Glutamatergic neuron (in vitro differentiated cells): ENCODE results near the gene ZBTB7C. TPM values are rescaled to one million over a fixed set of nuclear protein-coding genes. Genes with fewer than 3 reads are reported as not detected.

Experiments used
- DNase-seq: peaks from one replicate; pipeline ENCODE4 v3.0.0; 2022
- H3K27ac Mint-ChIP-seq: one replicate; pipeline ENCODE4 v1.8.0; 2020; ENCODE audit warnings: mild to moderate bottlenecking, mixed read lengths, inconsistent platforms; ENCODE audit not compliant: unreplicated experiment
- H3K27me3 Mint-ChIP-seq: one replicate; pipeline ENCODE4 v1.8.0; 2020; ENCODE audit warnings: mild to moderate bottlenecking, moderate library complexity, mixed read lengths, inconsistent platforms; ENCODE audit not compliant: unreplicated experiment
- H3K36me3 Mint-ChIP-seq: one replicate; pipeline ENCODE4 v1.8.0; 2020; ENCODE audit warnings: mild to moderate bottlenecking, mixed read lengths, inconsistent platforms; ENCODE audit not compliant: unreplicated experiment
- H3K4me1 Mint-ChIP-seq: one replicate; pipeline ENCODE4 v1.8.0; 2020; ENCODE audit warnings: mild to moderate bottlenecking, low read depth, mixed read lengths, inconsistent platforms; ENCODE audit not compliant: unreplicated experiment
- H3K4me3 Mint-ChIP-seq: one replicate; pipeline ENCODE4 v1.8.0; 2020; ENCODE audit warnings: mild to moderate bottlenecking, mixed read lengths, inconsistent platforms; ENCODE audit not compliant: unreplicated experiment
- H3K9me3 Mint-ChIP-seq: one replicate; pipeline ENCODE4 v1.8.0; 2020; ENCODE audit warnings: mild to moderate bottlenecking, moderate library complexity, mixed read lengths, inconsistent platforms; ENCODE audit not compliant: unreplicated experiment
- total RNA-seq: library from RNA; stranded (reverse); fragmentation: NEBNext Ultra II Directional; extraction: Animal tissue kit (Norgen Biotek cat#: 25700); gene quantifications from one replicate; pipeline ENCODE4 v1.2.1, GENCODE V29; 2021; ENCODE audit not compliant: unreplicated experiment
- TF ChIP-seq, protein P1 (sequence below): fragments of 200-600 bp; sonication (generic); IDR thresholded peaks from one replicate; pipeline ENCODE4 v1.5.0; 2021; ENCODE audit not compliant: partially characterized antibody, unreplicated experiment

Gene ZBTB7C
- total RNA-seq, 1 donor from 2014 or later: 10.6 TPM

DNA sequence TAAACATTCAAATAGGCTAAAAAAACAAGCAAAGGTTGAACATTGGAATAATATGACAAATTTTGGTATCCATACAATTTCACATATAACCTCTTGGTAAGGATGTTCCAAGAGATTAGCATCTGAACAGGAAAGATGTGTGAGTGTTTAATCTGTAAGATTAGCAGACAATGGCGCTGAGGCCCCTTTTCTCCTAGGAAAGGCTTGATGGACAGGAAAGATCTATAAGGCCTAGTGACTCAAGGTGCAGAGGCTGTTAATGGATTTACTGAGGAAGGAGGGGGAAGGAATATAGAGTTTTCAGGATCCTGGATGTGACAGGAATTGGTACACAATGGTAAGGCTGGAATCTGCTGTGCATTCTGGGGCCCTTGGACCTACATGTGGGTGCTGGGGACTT lies 430.6 kb downstream of the ZBTB7C start:
- H3K4me1 Mint-ChIP-seq: peaks cover 25% of the 10 kb centered on the region

DNA sequence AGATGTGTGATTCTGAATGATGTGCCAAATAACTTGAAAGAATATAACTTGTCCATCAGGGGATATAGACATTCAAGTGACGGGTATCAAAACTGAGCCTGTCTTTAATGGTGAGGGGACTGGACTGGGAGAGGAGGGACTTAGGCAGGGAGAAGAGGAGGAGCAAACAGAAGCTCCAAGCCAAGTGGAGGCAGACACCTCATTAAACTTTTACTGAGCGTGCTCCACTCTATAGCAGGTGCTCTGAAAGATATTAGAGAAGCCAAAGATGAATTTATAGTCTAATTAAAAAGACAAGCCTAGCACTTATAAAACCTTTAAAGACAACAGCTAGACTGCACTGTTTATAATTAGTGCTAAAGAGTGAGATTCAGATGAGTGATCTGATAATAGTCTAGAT lies 431.0 kb downstream of the ZBTB7C start:
- peaks cover 21% of the 10 kb centered on the region for H3K4me1 Mint-ChIP-seq
- H3K27me3 Mint-ChIP-seq: peaks cover 3% of the 10 kb centered on the region
- TF ChIP-seq, protein P1, sequence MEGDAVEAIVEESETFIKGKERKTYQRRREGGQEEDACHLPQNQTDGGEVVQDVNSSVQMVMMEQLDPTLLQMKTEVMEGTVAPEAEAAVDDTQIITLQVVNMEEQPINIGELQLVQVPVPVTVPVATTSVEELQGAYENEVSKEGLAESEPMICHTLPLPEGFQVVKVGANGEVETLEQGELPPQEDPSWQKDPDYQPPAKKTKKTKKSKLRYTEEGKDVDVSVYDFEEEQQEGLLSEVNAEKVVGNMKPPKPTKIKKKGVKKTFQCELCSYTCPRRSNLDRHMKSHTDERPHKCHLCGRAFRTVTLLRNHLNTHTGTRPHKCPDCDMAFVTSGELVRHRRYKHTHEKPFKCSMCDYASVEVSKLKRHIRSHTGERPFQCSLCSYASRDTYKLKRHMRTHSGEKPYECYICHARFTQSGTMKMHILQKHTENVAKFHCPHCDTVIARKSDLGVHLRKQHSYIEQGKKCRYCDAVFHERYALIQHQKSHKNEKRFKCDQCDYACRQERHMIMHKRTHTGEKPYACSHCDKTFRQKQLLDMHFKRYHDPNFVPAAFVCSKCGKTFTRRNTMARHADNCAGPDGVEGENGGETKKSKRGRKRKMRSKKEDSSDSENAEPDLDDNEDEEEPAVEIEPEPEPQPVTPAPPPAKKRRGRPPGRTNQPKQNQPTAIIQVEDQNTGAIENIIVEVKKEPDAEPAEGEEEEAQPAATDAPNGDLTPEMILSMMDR: no peak
- no peak for DNase-seq
- peaks cover under 1% of the 10 kb centered on the region for H3K9me3 Mint-ChIP-seq
- no peak overlapping the region for H3K4me3 Mint-ChIP-seq
- no peaks in the 10 kb centered on the region for H3K36me3 Mint-ChIP-seq
- no peak overlapping the region for H3K27ac Mint-ChIP-seq

More for the DNA sequence above, 430.6 kb downstream of the ZBTB7C start:
- Mint-ChIP-seq H3K9me3 (peaks cover 2% of the 10 kb centered on the region), H3K4me3 (no peak overlapping the region), H3K27ac (no peak overlapping the region), H3K27me3 (peaks cover 3% of the 10 kb centered on the region), H3K36me3 (no peaks in the 10 kb centered on the region)
- TF ChIP-seq, protein P1: no peak
- no peak for DNase-seq

Other genes with a start within 250 kb of the ZBTB7C start
- 137 TPM for gene CTIF, start 129.6 kb upstream of the ZBTB7C start, total RNA-seq